Activated CD4-positive, alpha-beta T cell treated with anti-CD3 and anti-CD28 coated beads, Interleukin-2, amount 50 U/mL, for 1 hour (primary cell): ENCODE results near the gene UBE2Q2.

Source experiments
- DNase-seq: peaks from one replicate; pipeline ENCODE4 v3.0.0-alpha.2; 2020

Gene UBE2Q2

GRCh38 chr15:75928680-75929608 lies 85.7 kb downstream of the UBE2Q2 start:
- DNase-seq, result no peak

GRCh38 chr15:75929799-75930565 lies 86.7 kb downstream of the UBE2Q2 start:
- no peak for DNase-seq

GRCh38 chr15:75930866-75931265 lies 87.6 kb downstream of the UBE2Q2 start:
- no peak for DNase-seq

GRCh38 chr15:75942464-75942863 lies 99.2 kb downstream of the UBE2Q2 start:
- no peak for DNase-seq

- DNase-seq, result no peak
Observed at GRCh38 chr15:75943246-75943645, 100.0 kb downstream of the UBE2Q2 start.

- DNase-seq, result no peak
Observed at GRCh38 chr15:75943713-75944215, 100.5 kb downstream of the UBE2Q2 start.

GRCh38 chr15:75945953-75946352 lies 102.7 kb downstream of the UBE2Q2 start:
- no peak for DNase-seq

GRCh38 chr15:75947092-75947491 lies 103.8 kb downstream of the UBE2Q2 start:
- DNase-seq, result no peak

- DNase-seq, result no peak
Observed at GRCh38 chr15:75948761-75949296, 105.6 kb downstream of the UBE2Q2 start.
